H1 (cell line): Measurements from ENCODE around the gene RTEL1. TPM values are rescaled to one million over a fixed set of nuclear protein-coding genes. Genes with fewer than 3 reads are reported as not detected.

Experiments
- CTCF ChIA-PET: fragments of 300-600 bp; sonication (Branson Sonifier 250); formaldehyde crosslinking; loops from one replicate; lab custom pipeline; 2021; ENCODE audit not compliant: partially characterized antibody; lab: Charles Lee
- POLR2A ChIA-PET: fragments of 300-600 bp; sonication (Branson Sonifier 250); formaldehyde crosslinking; loops from one replicate; lab custom pipeline; 2021; ENCODE audit warnings: inconsistent platforms; ENCODE audit not compliant: partially characterized antibody; lab: Charles Lee
- DNase-seq, 2 experiments: peaks; one replicate each; pipeline versions ENCODE4 v3.0.0 to v3.0.0-alpha.2; 2010 to 2022; ENCODE audit warnings: low spot score in 2 of 2, low read depth in 1 of 2, mixed read lengths in 1 of 2
- FAIRE-seq: peaks from 2 replicates; lab custom pipeline; 2011; peaks lifted over from hg19 to GRCh38; lab: Jason Lieb, UNC
- H2AFZ ChIP-seq: 2 replicates; pipeline ENCODE4 v1.8.1; 2012; ENCODE audit warnings: low read length, inconsistent platforms
- H2AK5ac ChIP-seq: 2 replicates; pipeline ENCODE4 v1.6.1; 2013; ENCODE audit warnings: low read depth, low read length
- H2BK120ac ChIP-seq: replicated peaks from 2 replicates; pipeline ENCODE3; 2013; ENCODE audit warnings: low read depth, low read length, inconsistent platforms
- H2BK12ac ChIP-seq: 2 replicates; pipeline ENCODE4 v1.6.1; 2013; ENCODE audit warnings: low read depth, low read length
- H2BK15ac ChIP-seq: 2 replicates; pipeline ENCODE4 v1.6.1; 2013; ENCODE audit warnings: low read length
- H2BK20ac ChIP-seq: 2 replicates; pipeline ENCODE4 v1.6.1; 2013; ENCODE audit warnings: low read length
- H2BK5ac ChIP-seq: 2 replicates; pipeline ENCODE4 v1.6.1; 2013; ENCODE audit warnings: low read depth, low read length
- H3K14ac ChIP-seq: 2 replicates; pipeline ENCODE4 v1.6.1; 2013; ENCODE audit warnings: inconsistent platforms; ENCODE audit not compliant: insufficient read length
- H3K18ac ChIP-seq: 2 replicates; pipeline ENCODE4 v1.6.1; 2013; ENCODE audit warnings: low read length; ENCODE audit errors: extremely low read depth
- H3K23ac ChIP-seq: 2 replicates; pipeline ENCODE4 v1.6.1; 2013; ENCODE audit warnings: inconsistent platforms; ENCODE audit not compliant: insufficient read length
- H3K23me2 ChIP-seq: 2 replicates; pipeline ENCODE4 v1.6.1; 2013; ENCODE audit warnings: low read depth, low read length
- H3K27ac ChIP-seq: 2 replicates; pipeline ENCODE4 v1.6.1; 2011; ENCODE audit warnings: low read depth, low read length, inconsistent platforms
- H3K27me3 ChIP-seq, 4 experiments: replicated peaks in 1 of 4; 1 replicate in 1 of 4; 2 replicates in 3 of 4; pipeline versions ENCODE4 v1.6.1 to v1.8.1; 2011 to 2013; ENCODE audit warnings: low read length in 3 of 4, mild to moderate bottlenecking in 3 of 4, inconsistent platforms in 2 of 4, mixed read lengths in 2 of 4, moderate library complexity in 1 of 4; ENCODE audit not compliant: control insufficient read depth in 3 of 4, insufficient read depth in 3 of 4; ENCODE audit errors: extremely low read depth in 1 of 4
- H3K36me3 ChIP-seq, 4 experiments: 2 replicates each; pipeline versions ENCODE4 v1.6.1 to v1.8.1; 2011 to 2013; ENCODE audit warnings: mild to moderate bottlenecking in 4 of 4, low read length in 3 of 4, moderate library complexity in 2 of 4, control low read depth in 1 of 4, inconsistent platforms in 1 of 4; ENCODE audit not compliant: insufficient read depth in 4 of 4, control insufficient read depth in 2 of 4
- H3K4ac ChIP-seq: replicated peaks from 2 replicates; pipeline ENCODE3; 2013; ENCODE audit warnings: low read length, low read depth, mixed read lengths, inconsistent platforms; ENCODE audit not compliant: insufficient read length
- H3K4me1 ChIP-seq, 4 experiments: replicated peaks in 1 of 4; 1 replicate in 1 of 4; 2 replicates in 3 of 4; pipeline versions ENCODE4 v1.6.1 to v1.8.1; 2011 to 2013; ENCODE audit warnings: low read length in 3 of 4, inconsistent platforms in 2 of 4, mixed read lengths in 1 of 4; ENCODE audit not compliant: insufficient read depth in 4 of 4, control insufficient read depth in 3 of 4
- H3K4me2 ChIP-seq, 2 experiments: 2 replicates each; pipeline versions ENCODE4 v1.6.1 to v1.8.1; 2011 to 2013; ENCODE audit warnings: low read depth in 2 of 2, low read length in 2 of 2, control low read depth in 1 of 2, inconsistent platforms in 1 of 2, mild to moderate bottlenecking in 1 of 2; ENCODE audit not compliant: insufficient read depth in 1 of 2
- H3K4me3 ChIP-seq, 4 experiments: fragments of 200-600, 300-600 bp in 1 of 4; sonication (generic), shearing (Covaris generic), sonication (Bioruptor Twin) in 1 of 4; 2 replicates each; pipeline versions ENCODE4 v1.5.1 to v1.8.1; 2011 to 2016; ENCODE audit warnings: low read length in 4 of 4, low read depth in 3 of 4, control low read depth in 2 of 4, inconsistent platforms in 2 of 4, mild to moderate bottlenecking in 2 of 4, mixed read lengths in 1 of 4, moderate library complexity in 1 of 4; ENCODE audit not compliant: insufficient read depth in 2 of 4; ENCODE audit errors: extremely low read depth in 1 of 4
- H3K56ac ChIP-seq: replicated peaks from 2 replicates; pipeline ENCODE3; 2013; ENCODE audit warnings: low read depth, mild to moderate bottlenecking, mixed read lengths, low read length, inconsistent platforms; ENCODE audit not compliant: insufficient read length
- H3K79me1 ChIP-seq: 2 replicates; pipeline ENCODE4 v1.6.1; 2013; ENCODE audit warnings: low read depth, low read length, control low read depth
- H3K79me2 ChIP-seq, 2 experiments: 2 replicates each; pipeline versions ENCODE4 v1.6.1 to v1.8.1; 2012 to 2013; ENCODE audit warnings: low read length in 2 of 2, mild to moderate bottlenecking in 2 of 2, inconsistent platforms in 1 of 2; ENCODE audit not compliant: insufficient read depth in 2 of 2, control insufficient read depth in 1 of 2
- H3K9ac ChIP-seq, 4 experiments: replicated peaks in 1 of 4; 1 replicate in 1 of 4; 2 replicates in 3 of 4; pipeline versions ENCODE4 v1.6.1 to v1.8.1; 2011 to 2013; ENCODE audit warnings: low read depth in 3 of 4, low read length in 3 of 4, control low read depth in 2 of 4, mild to moderate bottlenecking in 2 of 4, moderate library complexity in 2 of 4, inconsistent platforms in 1 of 4; ENCODE audit errors: extremely low read depth in 1 of 4
- H3K9me3 ChIP-seq, 2 experiments: 2 replicates each; pipeline versions ENCODE4 v1.6.1 to v1.8.1; 2012 to 2013; ENCODE audit warnings: mild to moderate bottlenecking in 2 of 2, moderate library complexity in 2 of 2, control low read depth in 1 of 2, inconsistent platforms in 1 of 2, low read depth in 1 of 2, low read length in 1 of 2, mixed read lengths in 1 of 2; ENCODE audit not compliant: insufficient read depth in 2 of 2
- H4K20me1 ChIP-seq, 2 experiments: replicated peaks in 1 of 2; 2 replicates each; pipeline versions ENCODE3 to v1.8.1; 2011 to 2013; ENCODE audit warnings: inconsistent platforms in 2 of 2, low read length in 2 of 2, mild to moderate bottlenecking in 1 of 2; ENCODE audit not compliant: insufficient read depth in 2 of 2, control insufficient read depth in 1 of 2
- H4K5ac ChIP-seq: 2 replicates; pipeline ENCODE4 v1.6.1; 2013; ENCODE audit warnings: low read length, low read depth, mixed read lengths, inconsistent platforms; ENCODE audit not compliant: insufficient read length
- H4K8ac ChIP-seq: 2 replicates; pipeline ENCODE4 v1.8.0; 2013; ENCODE audit warnings: mild to moderate bottlenecking, moderate library complexity, low read length, inconsistent platforms; ENCODE audit not compliant: insufficient read depth; ENCODE audit errors: extremely low read depth
- H4K91ac ChIP-seq: replicated peaks from 2 replicates; pipeline ENCODE3; 2013; ENCODE audit warnings: low read length, mixed read lengths, inconsistent platforms; ENCODE audit not compliant: insufficient read length
- BACH1 ChIP-seq: IDR thresholded peaks from 2 replicates; pipeline ENCODE4 v1.6.1; 2012; ENCODE audit warnings: low read length, improper control_type of control experiment
- GABPA ChIP-seq: IDR thresholded peaks from 2 replicates; pipeline ENCODE4 v1.6.1; 2011; ENCODE audit warnings: mild to moderate bottlenecking, low read length, moderate library complexity, borderline replicate concordance; ENCODE audit not compliant: insufficient read depth
- RXRA ChIP-seq: IDR thresholded peaks from 2 replicates; pipeline ENCODE4 v1.6.1; 2011; ENCODE audit warnings: low read depth, mild to moderate bottlenecking, low read length, moderate library complexity; ENCODE audit not compliant: insufficient read depth
- TEAD4 ChIP-seq: IDR thresholded peaks from 2 replicates; pipeline ENCODE4 v1.6.1; 2012; ENCODE audit warnings: low read depth, low read length, inconsistent platforms, mixed read lengths
- WGBS, 2 experiments: shearing (Covaris generic) in 1 of 2; methylation state at CpG; one replicate each; pipeline versions ENCODE4 v1.1.6 to v1.1.7; 2013 to 2015; ENCODE audit warnings: low lambda C conversion rate in 2 of 2, mixed read lengths in 2 of 2, inconsistent platforms in 1 of 2, low coverage in 1 of 2, missing lambda C conversion rate in 1 of 2; ENCODE audit not compliant: insufficient replicate concordance in 2 of 2, insufficient coverage in 1 of 2, insufficient read length in 1 of 2; ENCODE audit errors: extremely low coverage in 1 of 2, missing lambda C conversion rate in 1 of 2; 5-methylcytosine and 5-hydroxymethylcytosine counted together
- polyA plus RNA-seq, 7 experiments: library from polyadenylated mRNA; depleted of rRNA in 3 of 7; stranded (reverse) in 5 of 7; unstranded in 2 of 7; fragments of >200 nt in 5 of 7; fragments of 200-250 nt in 2 of 7; gene quantifications; 1 replicate in 5 of 7; 2 replicates in 1 of 7; 4 replicates in 1 of 7; pipeline versions ENCODE4 v1.2.1 to v1.2.3, GENCODE V29; 2011 to 2013; ENCODE audit warnings: missing spikeins in 2 of 7, mixed read lengths in 2 of 7
- total RNA-seq: library from RNA; stranded (reverse); fragmentation: NEBNext Ultra II Directional; extraction: Animal tissue kit (Norgen Biotek cat#: 25700); gene quantifications from 2 replicates; pipeline ENCODE4 v1.2.1, GENCODE V29; 2021

RTEL1 gene
- total and polyA plus RNA-seq, 2 of the 8 experiments (the other 6 are each of a cell fraction or from before 2014, with no cell fraction given): 16.2 to 37.1 TPM

- Histone ChIP-seq H3K27ac (no peak overlapping the region), H3K23ac (no peak overlapping the region), H3K4me2 (no peak overlapping the region), H2BK12ac (no peak overlapping the region), H4K8ac (no peak overlapping the region), H2BK15ac (no peak overlapping the region), H4K5ac (no peak overlapping the region), H3K9me3 (no peaks in the 10 kb centered on the region), H3K56ac (no peak overlapping the region), H2BK5ac (no peak overlapping the region), H3K79me1 (no peaks in the 10 kb centered on the region), H3K14ac (no peak overlapping the region), H3K23me2 (no peaks in the 10 kb centered on the region; the same call in 1 of the 2 replicates), H3K9ac (no peak overlapping the region), H2BK120ac (no peak overlapping the region), H3K4ac (no peak overlapping the region), H4K20me1 (peaks cover 0 to 7% of the 10 kb centered on the region in 2 experiments), H3K79me2 (no peaks in the 10 kb centered on the region), H2AK5ac (no peak overlapping the region), H4K91ac (no peak overlapping the region), H3K27me3 (no peaks in the 10 kb centered on the region), H2BK20ac (no peak overlapping the region), H3K18ac (no peak overlapping the region), H3K36me3 (peaks cover 0 to 5% (median 2%) of the 10 kb centered on the region in 4 experiments; a peak in 4 of 8 replicates), H2AFZ (no peak overlapping the region), H3K4me3 (no peak overlapping the region), H3K4me1 (no peaks in the 10 kb centered on the region)
- FAIRE-seq: no peak
- TF ChIP-seq RXRA (no peak), BACH1 (no peak), GABPA (no peak), TEAD4 (no peak)
- DNase-seq: no peak
- CTCF ChIA-PET: interaction anchor here (1.1 kb wide), 1 partner anchor 22 kb away, joined by 3 read pairs; the partner anchor contains the start of gene RTEL1
- POLR2A ChIA-PET: interaction anchor here (0.9 to 1.7 kb wide), 5 partner anchors 8 to 101 kb away, joined by 3 to 6 read pairs (median 4); partner anchors contain the start of gene RTEL1
- WGBS, 2 experiments: 96% methylated on average over 11 of the region's 13 CpGs; no CpG with 5 or more reads in 1 of the 2 experiments
Measured at GRCh38 chr20:63680427-63680826, 22.3 kb downstream of the RTEL1 start.
